HEK293 (cell line): Measurements from ENCODE around the gene SYNE1.

Experiments
- KLF1 ChIP-seq: fragments of 450-650 bp; formaldehyde crosslinking; IDR thresholded peaks from 2 replicates; pipeline ENCODE4 v1.5.1; 2016; ENCODE audit warnings: missing biosample characterization, missing genetic modification characterization
- KLF8 ChIP-seq: fragments of 450-650 bp; formaldehyde crosslinking; IDR thresholded peaks from 2 replicates; pipeline ENCODE4 v1.5.1; 2016; ENCODE audit warnings: missing biosample characterization, missing genetic modification characterization
- SCRT2 ChIP-seq: fragments of 450-650 bp; formaldehyde crosslinking; IDR thresholded peaks from 2 replicates; pipeline ENCODE4 v1.5.1; 2016; ENCODE audit warnings: missing biosample characterization, missing genetic modification characterization
- TRIM28 ChIP-seq: IDR thresholded peaks from 2 replicates; pipeline ENCODE4 v1.6.1; 2011; ENCODE audit warnings: low read length, control low read depth, borderline replicate concordance
- ZBTB21 ChIP-seq: fragments of 450-650 bp; formaldehyde crosslinking; IDR thresholded peaks from 2 replicates; pipeline ENCODE4 v1.5.1; 2017; ENCODE audit warnings: missing biosample characterization, missing genetic modification characterization
- ZEB2 ChIP-seq: fragments of 450-650 bp; formaldehyde crosslinking; IDR thresholded peaks from 2 replicates; pipeline ENCODE4 v1.5.1; 2016; ENCODE audit warnings: missing biosample characterization, missing genetic modification characterization
- ZNF10 ChIP-seq: fragments of 450-650 bp; formaldehyde crosslinking; IDR thresholded peaks from 2 replicates; pipeline ENCODE4 v1.5.1; 2017; ENCODE audit warnings: missing biosample characterization, missing genetic modification characterization
- ZNF121 ChIP-seq: fragments of 450-650 bp; formaldehyde crosslinking; IDR thresholded peaks from 2 replicates; pipeline ENCODE4 v1.5.1; 2016; ENCODE audit warnings: missing biosample characterization, missing genetic modification characterization
- ZNF175 ChIP-seq: fragments of 450-650 bp; formaldehyde crosslinking; IDR thresholded peaks from 2 replicates; pipeline ENCODE4 v1.5.1; 2016; ENCODE audit warnings: missing biosample characterization, missing genetic modification characterization
- ZNF302 ChIP-seq: fragments of 450-650 bp; formaldehyde crosslinking; IDR thresholded peaks from 2 replicates; pipeline ENCODE4 v1.5.1; 2016; ENCODE audit warnings: missing biosample characterization, missing genetic modification characterization, low read depth
- ZNF341 ChIP-seq: fragments of 450-650 bp; formaldehyde crosslinking; IDR thresholded peaks from 2 replicates; pipeline ENCODE4; 2016; ENCODE audit warnings: low read depth, missing biosample characterization, missing genetic modification characterization
- ZNF37A ChIP-seq: fragments of 450-650 bp; IDR thresholded peaks from 2 replicates; pipeline ENCODE4 v1.5.1; 2018; ENCODE audit warnings: missing biosample characterization, missing genetic modification characterization
- ZNF654 ChIP-seq: fragments of 450-650 bp; formaldehyde crosslinking; IDR thresholded peaks from 2 replicates; pipeline ENCODE4 v1.5.1; 2016; ENCODE audit warnings: low read depth, missing biosample characterization, missing genetic modification characterization
- ZNF658 ChIP-seq: fragments of 450-650 bp; formaldehyde crosslinking; IDR thresholded peaks from 2 replicates; pipeline ENCODE4; 2016; ENCODE audit warnings: missing biosample characterization, missing genetic modification characterization
- ZNF707 ChIP-seq: fragments of 450-650 bp; formaldehyde crosslinking; IDR thresholded peaks from 2 replicates; pipeline ENCODE4 v1.5.1; 2016; ENCODE audit warnings: missing biosample characterization, missing genetic modification characterization
- ZNF776 ChIP-seq: fragments of 450-650 bp; formaldehyde crosslinking; IDR thresholded peaks from 2 replicates; pipeline ENCODE4 v1.5.0; 2017; ENCODE audit warnings: missing biosample characterization, missing genetic modification characterization, borderline replicate concordance
- ZXDB ChIP-seq: fragments of 450-650 bp; formaldehyde crosslinking; IDR thresholded peaks from 2 replicates; pipeline ENCODE4 v1.5.1; 2016; ENCODE audit warnings: missing biosample characterization, missing genetic modification characterization
- TF ChIP-seq, protein P1 (sequence below): fragments of 450-650 bp; formaldehyde crosslinking; IDR thresholded peaks from 2 replicates; pipeline ENCODE4 v1.5.1; 2016; ENCODE audit warnings: missing biosample characterization, missing genetic modification characterization
- TF ChIP-seq, protein P2 (sequence below): fragments of 450-650 bp; formaldehyde crosslinking; IDR thresholded peaks from 2 replicates; pipeline ENCODE4 v1.5.1; 2017; ENCODE audit warnings: missing biosample characterization, missing genetic modification characterization
- TF ChIP-seq, protein P3 (sequence below): fragments of 450-650 bp; IDR thresholded peaks from 2 replicates; pipeline ENCODE4 v1.5.1; 2018; ENCODE audit warnings: missing biosample characterization, missing genetic modification characterization
- TF ChIP-seq, protein P4 (sequence below): fragments of 450-650 bp; formaldehyde crosslinking; IDR thresholded peaks from 2 replicates; pipeline ENCODE4 v1.5.1; 2016; ENCODE audit warnings: missing biosample characterization, missing genetic modification characterization

The SYNE1 gene

DNA sequence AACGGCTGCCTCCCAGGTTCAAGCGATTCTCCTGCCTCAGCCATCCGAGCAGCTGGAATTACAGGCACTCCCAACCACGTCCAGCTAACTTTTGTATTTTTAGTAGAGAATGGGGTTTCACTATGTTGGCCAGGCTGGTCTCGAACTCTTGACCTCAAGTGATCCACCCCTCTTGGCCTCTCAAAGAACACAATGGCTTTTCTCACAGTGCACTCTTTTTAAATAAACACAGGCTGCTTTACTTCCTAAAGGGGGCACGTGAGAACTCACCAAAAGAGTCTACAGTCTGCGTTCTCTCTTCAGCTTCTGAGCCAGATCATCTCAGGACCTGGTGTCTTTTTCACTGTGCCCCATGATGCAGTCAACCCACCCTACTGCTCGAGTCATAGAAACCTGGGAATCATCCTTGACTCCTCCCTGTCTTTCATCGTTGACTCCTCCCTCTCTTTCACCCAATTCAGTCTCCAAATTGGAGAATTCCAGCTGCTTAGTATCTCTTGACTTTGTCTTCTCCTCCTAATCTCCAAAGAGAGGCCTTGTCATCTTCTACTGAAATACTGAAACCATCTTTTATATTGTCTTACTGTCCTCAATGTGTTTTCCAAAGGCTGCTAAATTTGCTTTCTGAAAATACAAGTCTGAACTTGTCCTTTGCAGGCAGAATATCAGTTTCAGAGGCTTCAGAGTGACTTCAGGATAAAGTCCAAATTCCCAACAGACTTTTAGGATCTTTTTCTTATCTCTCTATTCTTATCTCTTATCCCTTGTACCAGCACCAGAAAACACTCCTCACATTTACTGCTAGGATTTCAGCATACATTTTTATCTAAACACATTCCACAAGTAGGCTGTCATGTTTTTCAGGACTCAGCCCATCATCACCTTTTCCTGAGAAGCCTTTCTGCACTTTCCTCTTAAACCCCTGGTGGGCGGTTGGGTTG lies 323.4 kb downstream of the SYNE1 start (continued):
- TF ChIP-seq ZNF302 (tag by site-specific recombination): no peak
- TF ChIP-seq, protein P1, sequence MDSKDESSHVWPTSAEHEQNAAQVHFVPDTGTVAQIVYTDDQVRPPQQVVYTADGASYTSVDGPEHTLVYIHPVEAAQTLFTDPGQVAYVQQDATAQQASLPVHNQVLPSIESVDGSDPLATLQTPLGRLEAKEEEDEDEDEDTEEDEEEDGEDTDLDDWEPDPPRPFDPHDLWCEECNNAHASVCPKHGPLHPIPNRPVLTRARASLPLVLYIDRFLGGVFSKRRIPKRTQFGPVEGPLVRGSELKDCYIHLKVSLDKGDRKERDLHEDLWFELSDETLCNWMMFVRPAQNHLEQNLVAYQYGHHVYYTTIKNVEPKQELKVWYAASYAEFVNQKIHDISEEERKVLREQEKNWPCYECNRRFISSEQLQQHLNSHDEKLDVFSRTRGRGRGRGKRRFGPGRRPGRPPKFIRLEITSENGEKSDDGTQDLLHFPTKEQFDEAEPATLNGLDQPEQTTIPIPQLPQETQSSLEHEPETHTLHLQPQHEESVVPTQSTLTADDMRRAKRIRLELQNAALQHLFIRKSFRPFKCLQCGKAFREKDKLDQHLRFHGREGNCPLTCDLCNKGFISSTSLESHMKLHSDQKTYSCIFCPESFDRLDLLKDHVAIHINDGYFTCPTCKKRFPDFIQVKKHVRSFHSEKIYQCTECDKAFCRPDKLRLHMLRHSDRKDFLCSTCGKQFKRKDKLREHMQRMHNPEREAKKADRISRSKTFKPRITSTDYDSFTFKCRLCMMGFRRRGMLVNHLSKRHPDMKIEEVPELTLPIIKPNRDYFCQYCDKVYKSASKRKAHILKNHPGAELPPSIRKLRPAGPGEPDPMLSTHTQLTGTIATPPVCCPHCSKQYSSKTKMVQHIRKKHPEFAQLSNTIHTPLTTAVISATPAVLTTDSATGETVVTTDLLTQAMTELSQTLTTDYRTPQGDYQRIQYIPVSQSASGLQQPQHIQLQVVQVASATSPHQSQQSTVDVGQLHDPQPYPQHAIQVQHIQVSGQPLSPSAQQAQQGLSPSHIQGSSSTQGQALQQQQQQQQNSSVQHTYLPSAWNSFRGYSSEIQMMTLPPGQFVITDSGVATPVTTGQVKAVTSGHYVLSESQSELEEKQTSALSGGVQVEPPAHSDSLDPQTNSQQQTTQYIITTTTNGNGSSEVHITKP (tag by site-specific recombination): 0 out of 2 replicates have a peak, but pooled peaks have one; percentile 19
- TF ChIP-seq, protein P2, sequence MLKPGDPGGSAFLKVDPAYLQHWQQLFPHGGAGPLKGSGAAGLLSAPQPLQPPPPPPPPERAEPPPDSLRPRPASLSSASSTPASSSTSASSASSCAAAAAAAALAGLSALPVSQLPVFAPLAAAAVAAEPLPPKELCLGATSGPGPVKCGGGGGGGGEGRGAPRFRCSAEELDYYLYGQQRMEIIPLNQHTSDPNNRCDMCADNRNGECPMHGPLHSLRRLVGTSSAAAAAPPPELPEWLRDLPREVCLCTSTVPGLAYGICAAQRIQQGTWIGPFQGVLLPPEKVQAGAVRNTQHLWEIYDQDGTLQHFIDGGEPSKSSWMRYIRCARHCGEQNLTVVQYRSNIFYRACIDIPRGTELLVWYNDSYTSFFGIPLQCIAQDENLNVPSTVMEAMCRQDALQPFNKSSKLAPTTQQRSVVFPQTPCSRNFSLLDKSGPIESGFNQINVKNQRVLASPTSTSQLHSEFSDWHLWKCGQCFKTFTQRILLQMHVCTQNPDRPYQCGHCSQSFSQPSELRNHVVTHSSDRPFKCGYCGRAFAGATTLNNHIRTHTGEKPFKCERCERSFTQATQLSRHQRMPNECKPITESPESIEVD: peak; percentile 34; the same call in 1 of the 2 replicates
- no peak for TF ChIP-seq ZNF175 (tag by site-specific recombination)
- TF ChIP-seq ZXDB (tag by site-specific recombination): peak; percentile 53
- no peak for TF ChIP-seq ZNF776 (tag by site-specific recombination)
- peak; percentile 87 for TF ChIP-seq TRIM28
- no peak for TF ChIP-seq ZNF37A (tag by site-specific recombination)
- no peak for TF ChIP-seq ZNF654 (tag by site-specific recombination)
- TF ChIP-seq ZBTB21 (tag by site-specific recombination): no peak
- TF ChIP-seq, protein P3, sequence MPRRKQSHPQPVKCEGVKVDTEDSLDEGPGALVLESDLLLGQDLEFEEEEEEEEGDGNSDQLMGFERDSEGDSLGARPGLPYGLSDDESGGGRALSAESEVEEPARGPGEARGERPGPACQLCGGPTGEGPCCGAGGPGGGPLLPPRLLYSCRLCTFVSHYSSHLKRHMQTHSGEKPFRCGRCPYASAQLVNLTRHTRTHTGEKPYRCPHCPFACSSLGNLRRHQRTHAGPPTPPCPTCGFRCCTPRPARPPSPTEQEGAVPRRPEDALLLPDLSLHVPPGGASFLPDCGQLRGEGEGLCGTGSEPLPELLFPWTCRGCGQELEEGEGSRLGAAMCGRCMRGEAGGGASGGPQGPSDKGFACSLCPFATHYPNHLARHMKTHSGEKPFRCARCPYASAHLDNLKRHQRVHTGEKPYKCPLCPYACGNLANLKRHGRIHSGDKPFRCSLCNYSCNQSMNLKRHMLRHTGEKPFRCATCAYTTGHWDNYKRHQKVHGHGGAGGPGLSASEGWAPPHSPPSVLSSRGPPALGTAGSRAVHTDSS (tag by site-specific recombination): no peak
- peak; percentile 55 for TF ChIP-seq SCRT2 (tag by site-specific recombination)
- no peak for TF ChIP-seq ZNF341 (tag by site-specific recombination)
- no peak for TF ChIP-seq KLF8 (tag by site-specific recombination)
- TF ChIP-seq ZNF707 (tag by site-specific recombination): no peak
- TF ChIP-seq, protein P4, sequence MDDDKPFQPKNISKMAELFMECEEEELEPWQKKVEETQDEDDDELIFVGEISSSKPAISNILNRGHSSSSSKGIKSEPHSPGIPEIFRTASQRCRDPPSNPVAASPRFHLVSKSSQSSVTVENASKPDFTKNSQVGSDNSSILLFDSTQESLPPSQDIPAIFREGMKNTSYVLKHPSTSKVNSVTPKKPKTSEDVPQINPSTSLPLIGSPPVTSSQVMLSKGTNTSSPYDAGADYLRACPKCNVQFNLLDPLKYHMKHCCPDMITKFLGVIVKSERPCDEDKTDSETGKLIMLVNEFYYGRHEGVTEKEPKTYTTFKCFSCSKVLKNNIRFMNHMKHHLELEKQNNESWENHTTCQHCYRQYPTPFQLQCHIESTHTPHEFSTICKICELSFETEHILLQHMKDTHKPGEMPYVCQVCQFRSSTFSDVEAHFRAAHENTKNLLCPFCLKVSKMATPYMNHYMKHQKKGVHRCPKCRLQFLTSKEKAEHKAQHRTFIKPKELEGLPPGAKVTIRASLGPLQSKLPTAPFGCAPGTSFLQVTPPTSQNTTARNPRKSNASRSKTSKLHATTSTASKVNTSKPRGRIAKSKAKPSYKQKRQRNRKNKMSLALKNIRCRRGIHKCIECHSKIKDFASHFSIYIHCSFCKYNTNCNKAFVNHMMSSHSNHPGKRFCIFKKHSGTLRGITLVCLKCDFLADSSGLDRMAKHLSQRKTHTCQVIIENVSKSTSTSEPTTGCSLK (tag by site-specific recombination): no peak
- TF ChIP-seq ZEB2 (tag by site-specific recombination): no peak
- TF ChIP-seq KLF1: 0 out of 2 replicates have a peak, but pooled peaks have one; percentile 20
- TF ChIP-seq ZNF658: no peak
- no peak for TF ChIP-seq ZNF10 (tag by site-specific recombination)
- TF ChIP-seq ZNF121 (tag by site-specific recombination): 0 out of 2 replicates have a peak, but pooled peaks have one; percentile 36
